ENCODE results near the gene ACTL10. TPM values are rescaled to one million over a fixed set of nuclear protein-coding genes. Genes with fewer than 3 reads are reported as not detected.

ACTL10 gene
- total RNA-seq = 1 to 10 TPM in 1 of 6 experiments, under 1 TPM in 4, not detected in 1; 0.20 to 1.1 (median 0.56) TPM
- long read RNA-seq = 0 reads

DNA sequence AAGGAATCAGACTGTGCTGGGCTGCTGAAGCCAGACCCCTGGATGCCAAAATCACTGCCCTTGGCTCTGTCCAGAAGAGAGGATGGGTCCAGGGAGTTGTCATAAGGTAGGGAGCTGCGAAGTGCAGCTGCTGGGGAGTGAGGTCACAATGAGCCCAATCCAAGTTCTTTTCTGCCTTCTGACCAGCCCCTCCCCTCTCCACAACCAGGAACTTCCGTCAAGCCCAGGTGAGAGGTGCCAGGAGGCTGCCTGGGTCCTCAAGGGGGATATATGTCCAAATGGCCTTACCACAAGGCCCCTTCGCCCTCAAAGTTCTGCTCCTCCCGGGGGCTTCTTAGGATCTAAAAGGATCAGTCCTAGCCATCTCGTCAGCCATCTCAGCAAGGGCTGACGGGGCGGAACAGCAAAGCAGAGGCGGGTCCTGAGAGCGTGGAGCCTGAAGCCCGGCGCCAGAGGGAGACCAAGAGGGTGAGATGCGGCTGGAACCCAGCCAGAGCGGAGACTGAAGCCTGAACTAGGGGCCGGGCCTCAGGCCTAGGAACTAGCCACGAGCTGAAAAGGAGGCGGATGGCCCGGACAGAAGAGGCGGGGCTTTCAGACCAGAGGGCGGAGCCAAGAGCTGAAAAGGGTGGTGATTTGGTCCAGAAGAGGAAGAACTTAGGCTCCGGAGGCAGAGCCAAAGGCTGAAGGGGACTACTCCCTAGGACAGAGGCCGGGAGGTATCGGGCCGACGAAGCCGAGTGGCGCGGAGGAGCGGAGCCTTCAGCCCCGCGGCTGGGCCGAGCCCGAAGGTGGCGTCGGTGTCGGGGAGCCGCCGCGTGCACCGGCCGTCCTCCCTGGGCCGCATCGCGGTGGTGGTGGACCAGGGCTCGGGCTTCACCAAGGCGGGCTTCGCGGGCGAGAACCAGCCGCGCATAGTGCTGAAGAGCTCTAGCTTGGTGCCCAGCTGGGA lies at the start of gene ACTL10:
Gene ACTL10 (plus strand): TSS at position 651 of the 952 bp plus-strand sequence. CDS start 555 bp downstream, outside the sequence.
- DNase-seq (peak; percentile 95 to 97 (median 95)), ATAC-seq (peak; percentile 77 to 82 (median 79))
- WGBS (ENCODE audit: insufficient coverage, low coverage, low lambda C conversion rate, missing lambda C conversion rate) = 7% methylated on average over 9 of the region's 50 CpGs
- intact Hi-C loops (cut with DNase I) = no loop called here
- H3K27ac ChIP-seq = peak within 1 kb of the TSS; percentile 39 to 72 (median 53)
- no peaks in the 10 kb centered on the region for H3K9me3 ChIP-seq
- H3K4me3 ChIP-seq = peak within 1 kb of the TSS; percentile 52 to 60 (median 55)
- H3K27me3 ChIP-seq = no peaks in the 10 kb centered on the region
- H3K4me1 ChIP-seq = peaks cover 0 to 22% (median 7%) of the 10 kb centered on the region in 4 donors
- TF ChIP-seq CTCF (IDR thresholded peaks at IDR 0.05) = peak; percentile 12 to 30 (median 24)
- TF ChIP-seq POLR2A (IDR thresholded peaks at IDR 0.05) = peak; percentile 83
- H3K36me3 ChIP-seq = peaks cover 0 to 1% (median 0%) of the 10 kb centered on the region in 4 donors

DNA sequence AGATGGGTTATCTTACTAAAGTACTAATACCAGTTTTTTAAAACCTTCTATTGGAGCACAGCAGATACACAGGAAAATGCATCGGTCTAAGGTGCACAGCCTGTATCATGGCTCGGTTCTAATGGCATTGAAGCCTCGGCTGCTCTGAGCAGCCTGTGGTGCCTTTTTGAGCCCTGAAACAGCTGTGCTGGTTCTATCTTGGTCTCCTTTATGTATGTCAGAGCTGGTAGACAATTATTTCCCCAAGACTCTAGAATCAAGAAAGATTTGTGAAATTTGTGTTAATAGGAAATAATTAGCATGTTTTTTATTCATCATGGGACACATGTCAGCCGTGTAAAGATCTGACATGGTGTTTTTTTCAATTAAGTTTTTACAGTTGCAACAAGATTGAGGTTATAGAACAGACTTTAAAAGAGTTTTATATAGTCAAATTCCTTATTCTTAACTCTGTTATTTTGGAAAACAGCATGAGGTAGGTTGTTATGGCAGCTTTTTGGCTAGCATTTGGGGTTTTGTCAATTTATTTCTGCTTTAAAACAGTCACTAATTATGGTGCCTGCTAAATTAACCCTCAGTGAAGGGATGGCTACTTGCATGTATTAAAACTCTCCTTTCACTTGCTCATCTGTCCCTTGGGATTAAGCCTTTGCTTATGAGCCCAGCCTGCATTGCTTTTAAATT lies 44.9 kb upstream of the ACTL10 start:
- intact Hi-C loops (cut with DNase I) = no loop called here
- no peaks in the 10 kb centered on the region for H3K9me3 ChIP-seq

GRCh38 chr20:33622705-33623365 lies 43.9 kb upstream of the ACTL10 start:
- intact Hi-C loops (cut with DNase I) = no loop called here
- 80% methylated on average over 4 of the region's 10 CpGs for WGBS (ENCODE audit: insufficient coverage, low coverage, low lambda C conversion rate, missing lambda C conversion rate)
- no peak overlapping the region for H3K4me3 ChIP-seq
- ATAC-seq (no peak), DNase-seq (no peak)
- no peak overlapping the region for H3K27ac ChIP-seq
- TF ChIP-seq POLR2A (IDR thresholded peaks at IDR 0.05) (no peak), CTCF (IDR thresholded peaks at IDR 0.05) (no peak)
- H3K36me3 ChIP-seq = peaks cover 0 to 31% (median 0%) of the 10 kb centered on the region in 4 donors
- H3K4me1 ChIP-seq = no peaks in the 10 kb centered on the region
- no peaks in the 10 kb centered on the region for H3K9me3 ChIP-seq
- no peaks in the 10 kb centered on the region for H3K27me3 ChIP-seq

More for the DNA sequence above, 44.9 kb upstream of the ACTL10 start:
- no peak overlapping the region for H3K4me3 ChIP-seq
- peaks cover 0 to 31% (median 0%) of the 10 kb centered on the region in 4 donors for H3K36me3 ChIP-seq
- no peak for TF ChIP-seq POLR2A (IDR thresholded peaks at IDR 0.05)
- TF ChIP-seq CTCF (IDR thresholded peaks at IDR 0.05) = no peak
- DNase-seq (no peak), ATAC-seq (no peak)
- no peaks in the 10 kb centered on the region for H3K4me1 ChIP-seq
- H3K27me3 ChIP-seq = no peaks in the 10 kb centered on the region
- 92% methylated on average over 4 of the region's 4 CpGs for WGBS (ENCODE audit: insufficient coverage, low coverage, low lambda C conversion rate, missing lambda C conversion rate)
- no peak overlapping the region for H3K27ac ChIP-seq

- H3K27ac ChIP-seq = no peak overlapping the region
- H3K36me3 ChIP-seq = peaks cover 0 to 31% (median 3%) of the 10 kb centered on the region in 4 donors
- no peak for TF ChIP-seq CTCF (IDR thresholded peaks at IDR 0.05)
- TF ChIP-seq POLR2A (IDR thresholded peaks at IDR 0.05) = no peak
Observed at GRCh38 chr20:33624399-33624798, 42.3 kb upstream of the ACTL10 start.

More at GRCh38 chr20:33624399-33624798, 42.3 kb upstream of the ACTL10 start:
- no peaks in the 10 kb centered on the region for H3K27me3 ChIP-seq
- WGBS (ENCODE audit: insufficient coverage, low coverage, low lambda C conversion rate, missing lambda C conversion rate) = 67% methylated on average over 3 of the region's 3 CpGs
- intact Hi-C loops (cut with DNase I) = no loop called here
- H3K4me3 ChIP-seq = no peak overlapping the region
- DNase-seq (no peak), ATAC-seq (no peak)
- H3K4me1 ChIP-seq = no peaks in the 10 kb centered on the region
- no peaks in the 10 kb centered on the region for H3K9me3 ChIP-seq
